IPS-NIHi7 (cell line): ENCODE measurements around the gene CD151.

Experiments used
- DNase-seq: peaks from one replicate; pipeline ENCODE4 v3.0.0; 2012; ENCODE audit warnings: mixed read lengths; ENCODE audit errors: extremely low spot score

CD151 gene

GRCh38 chr11:815675-816432 is 16.9 kb upstream of the CD151 start:
- DNase-seq = no peak

GRCh38 chr11:816433-816779 is 16.3 kb upstream of the CD151 start:
- DNase-seq = no peak

GRCh38 chr11:818396-819128 is 14.2 kb upstream of the CD151 start, which contains the start of gene PNPLA2:
TSS of gene PNPLA2 (plus strand) at chr11:818914. CDS start at chr11:819719, 805 bp downstream.
- no peak for DNase-seq

GRCh38 chr11:819129-819931 is 13.4 kb upstream of the CD151 start:
- DNase-seq = peak; percentile 88

- peak; percentile 62 for DNase-seq
Observed at GRCh38 chr11:819943-820649, 12.7 kb upstream of the CD151 start.

GRCh38 chr11:820655-821511 is 11.9 kb upstream of the CD151 start:
- DNase-seq = no peak

- no peak for DNase-seq
Observed at GRCh38 chr11:821512-822371, 11.0 kb upstream of the CD151 start.

- DNase-seq = no peak
Observed at GRCh38 chr11:823441-824291, 9.1 kb upstream of the CD151 start.

GRCh38 chr11:824292-824880 is 8.4 kb upstream of the CD151 start:
- no peak for DNase-seq

- DNase-seq = no peak
Observed at GRCh38 chr11:824942-825341, 7.8 kb upstream of the CD151 start.

GRCh38 chr11:825366-826226 is 7.2 kb upstream of the CD151 start:
- no peak for DNase-seq

GRCh38 chr11:826227-826621 is 6.5 kb upstream of the CD151 start:
- DNase-seq = no peak

GRCh38 chr11:826836-827145 is 6.0 kb upstream of the CD151 start:
- no peak for DNase-seq

GRCh38 chr11:827146-827896 is 5.4 kb upstream of the CD151 start:
- DNase-seq = no peak

GRCh38 chr11:827897-828192 is 4.9 kb upstream of the CD151 start, which contains the start of gene CRACR2B:
TSS of gene CRACR2B (plus strand) at chr11:827919. CDS start at chr11:828608, 689 bp downstream.
- DNase-seq = no peak

GRCh38 chr11:828506-829175 is 4.1 kb upstream of the CD151 start:
- no peak for DNase-seq
